OCI-LY1 (cell line): ENCODE data around the gene RAD50.

Source experiments
- H2AFZ ChIP-seq: fragments of 200-600 bp; sonication (generic), shearing (Covaris generic); 2 replicates; pipeline ENCODE4 v1.6.0; 2014; ENCODE audit warnings: antibody characterized with exemption, mild to moderate bottlenecking, low read length
- H3F3A ChIP-seq: fragments of 200-600 bp; sonication (generic), shearing (Covaris generic); 2 replicates; pipeline ENCODE4 v1.6.0; 2014; ENCODE audit warnings: mild to moderate bottlenecking, antibody characterized with exemption, low read length, moderate library complexity; ENCODE audit not compliant: insufficient read depth
- H3K27ac ChIP-seq: fragments of 200-600 bp; sonication (generic); 2 replicates; pipeline ENCODE4 v1.5.1; 2014; ENCODE audit warnings: low read length, mixed run types, mild to moderate bottlenecking, low read depth; ENCODE audit not compliant: poor library complexity, severe bottlenecking
- H3K27me3 ChIP-seq: fragments of 200-600 bp; sonication (generic); 2 replicates; pipeline ENCODE4 v1.6.0; 2014; ENCODE audit warnings: antibody characterized with exemption, mild to moderate bottlenecking, low read length, moderate library complexity; ENCODE audit not compliant: insufficient read depth
- H3K36me3 ChIP-seq: fragments of 200-600 bp; sonication (generic); 2 replicates; pipeline ENCODE4 v1.6.1; 2014; ENCODE audit warnings: mild to moderate bottlenecking, antibody characterized with exemption, low read length, moderate library complexity, mixed read lengths; ENCODE audit not compliant: insufficient read depth
- H3K4me1 ChIP-seq: fragments of 200-600 bp; sonication (generic); 2 replicates; pipeline ENCODE4 v1.5.1; 2014; ENCODE audit warnings: mild to moderate bottlenecking, low read length, moderate library complexity; ENCODE audit not compliant: insufficient read depth, severe bottlenecking
- H3K4me2 ChIP-seq: fragments of 200-600 bp; sonication (generic), shearing (Covaris generic); 2 replicates; pipeline ENCODE4 v1.6.1; 2014; ENCODE audit warnings: low read length
- H3K4me3 ChIP-seq: fragments of 200-600 bp; sonication (generic); 2 replicates; pipeline ENCODE4 v1.5.1; 2014; ENCODE audit warnings: low read length, low read depth, mild to moderate bottlenecking, mixed read lengths; ENCODE audit not compliant: poor library complexity, severe bottlenecking
- H3K79me2 ChIP-seq: fragments of 200-600 bp; shearing (Covaris generic); 2 replicates; pipeline ENCODE4 v1.6.1; 2016; ENCODE audit warnings: mixed run types, low read length, mixed read lengths; ENCODE audit not compliant: insufficient read depth
- H3K9ac ChIP-seq: fragments of 200-600 bp; sonication (generic), shearing (Covaris generic); 2 replicates; pipeline ENCODE4 v1.6.1; 2014; ENCODE audit warnings: mild to moderate bottlenecking, low read length, mixed read lengths
- H3K9me2 ChIP-seq: fragments of 200-600 bp; sonication (generic), shearing (Covaris generic); 2 replicates; pipeline ENCODE4 v1.6.1; 2014; ENCODE audit warnings: low read depth, mild to moderate bottlenecking, low read length, mixed read lengths
- H3K9me3 ChIP-seq: fragments of 200-600 bp; shearing (Covaris generic); 2 replicates; pipeline ENCODE4 v1.6.1; 2014; ENCODE audit warnings: low read length, mixed read lengths
- H4K20me1 ChIP-seq: fragments of 200-600 bp; sonication (generic), shearing (Covaris generic); 2 replicates; pipeline ENCODE4 v1.6.0; 2016; ENCODE audit warnings: mild to moderate bottlenecking, low read length; ENCODE audit not compliant: insufficient read depth
- EZH2 ChIP-seq: fragments of 200-600 bp; sonication (generic), shearing (Covaris generic); IDR thresholded peaks from 2 replicates; pipeline ENCODE4 v1.8.0; 2017; ENCODE audit warnings: borderline replicate concordance, mixed run types, mild to moderate bottlenecking, antibody characterized with exemption, low read length, moderate library complexity, mixed read lengths
- TF ChIP-seq, protein P1 (sequence below): fragments of 200-600 bp; sonication (generic), shearing (Covaris generic); IDR thresholded peaks from 2 replicates; pipeline ENCODE4 v1.5.1; 2017; ENCODE audit warnings: mild to moderate bottlenecking, antibody characterized with exemption, low read length, moderate library complexity, mixed read lengths

RAD50 gene

DNA sequence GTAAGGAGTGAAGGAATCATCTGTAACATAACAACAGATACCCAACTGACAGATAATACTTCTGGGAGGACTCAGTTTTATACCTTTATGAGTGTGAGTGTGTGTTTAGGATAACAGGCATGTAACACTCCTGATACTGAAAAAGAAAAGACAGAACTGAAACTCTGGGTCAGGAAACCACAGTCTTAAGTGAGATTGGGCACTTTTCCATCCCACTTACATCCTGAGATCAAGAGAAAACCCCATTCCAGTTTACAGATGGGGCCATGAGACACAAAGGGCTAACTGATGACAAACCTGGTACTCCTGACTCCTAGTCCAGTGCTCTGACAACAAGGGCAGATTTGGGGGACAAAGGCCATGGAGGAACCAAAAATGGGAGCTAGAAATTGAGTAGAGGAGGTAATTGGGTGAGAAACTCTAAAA, 31.5 kb upstream of the RAD50 start:
- no peak for TF ChIP-seq EZH2
- TF ChIP-seq, protein P1, sequence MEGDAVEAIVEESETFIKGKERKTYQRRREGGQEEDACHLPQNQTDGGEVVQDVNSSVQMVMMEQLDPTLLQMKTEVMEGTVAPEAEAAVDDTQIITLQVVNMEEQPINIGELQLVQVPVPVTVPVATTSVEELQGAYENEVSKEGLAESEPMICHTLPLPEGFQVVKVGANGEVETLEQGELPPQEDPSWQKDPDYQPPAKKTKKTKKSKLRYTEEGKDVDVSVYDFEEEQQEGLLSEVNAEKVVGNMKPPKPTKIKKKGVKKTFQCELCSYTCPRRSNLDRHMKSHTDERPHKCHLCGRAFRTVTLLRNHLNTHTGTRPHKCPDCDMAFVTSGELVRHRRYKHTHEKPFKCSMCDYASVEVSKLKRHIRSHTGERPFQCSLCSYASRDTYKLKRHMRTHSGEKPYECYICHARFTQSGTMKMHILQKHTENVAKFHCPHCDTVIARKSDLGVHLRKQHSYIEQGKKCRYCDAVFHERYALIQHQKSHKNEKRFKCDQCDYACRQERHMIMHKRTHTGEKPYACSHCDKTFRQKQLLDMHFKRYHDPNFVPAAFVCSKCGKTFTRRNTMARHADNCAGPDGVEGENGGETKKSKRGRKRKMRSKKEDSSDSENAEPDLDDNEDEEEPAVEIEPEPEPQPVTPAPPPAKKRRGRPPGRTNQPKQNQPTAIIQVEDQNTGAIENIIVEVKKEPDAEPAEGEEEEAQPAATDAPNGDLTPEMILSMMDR, result no peak
- H3K4me3 ChIP-seq, result no peak overlapping the region
- no peaks in the 10 kb centered on the region; the same call in 1 of the 2 replicates for H3K27me3 ChIP-seq
- H4K20me1 ChIP-seq, result no peaks in the 10 kb centered on the region
- no peak overlapping the region for H3K27ac ChIP-seq
- no peak overlapping the region for H3K9ac ChIP-seq
- H2AFZ ChIP-seq, result no peak overlapping the region
- H3K4me1 ChIP-seq, result peaks cover 7% of the 10 kb centered on the region
- no peaks in the 10 kb centered on the region for H3K79me2 ChIP-seq
- no peaks in the 10 kb centered on the region for H3K9me2 ChIP-seq
- H3K36me3 ChIP-seq, result no peaks in the 10 kb centered on the region
- no peak overlapping the region for H3K4me2 ChIP-seq
- H3K9me3 ChIP-seq, result peaks cover 6% of the 10 kb centered on the region; the same call in 1 of the 2 replicates
- H3F3A ChIP-seq, result no peaks in the 10 kb centered on the region

DNA sequence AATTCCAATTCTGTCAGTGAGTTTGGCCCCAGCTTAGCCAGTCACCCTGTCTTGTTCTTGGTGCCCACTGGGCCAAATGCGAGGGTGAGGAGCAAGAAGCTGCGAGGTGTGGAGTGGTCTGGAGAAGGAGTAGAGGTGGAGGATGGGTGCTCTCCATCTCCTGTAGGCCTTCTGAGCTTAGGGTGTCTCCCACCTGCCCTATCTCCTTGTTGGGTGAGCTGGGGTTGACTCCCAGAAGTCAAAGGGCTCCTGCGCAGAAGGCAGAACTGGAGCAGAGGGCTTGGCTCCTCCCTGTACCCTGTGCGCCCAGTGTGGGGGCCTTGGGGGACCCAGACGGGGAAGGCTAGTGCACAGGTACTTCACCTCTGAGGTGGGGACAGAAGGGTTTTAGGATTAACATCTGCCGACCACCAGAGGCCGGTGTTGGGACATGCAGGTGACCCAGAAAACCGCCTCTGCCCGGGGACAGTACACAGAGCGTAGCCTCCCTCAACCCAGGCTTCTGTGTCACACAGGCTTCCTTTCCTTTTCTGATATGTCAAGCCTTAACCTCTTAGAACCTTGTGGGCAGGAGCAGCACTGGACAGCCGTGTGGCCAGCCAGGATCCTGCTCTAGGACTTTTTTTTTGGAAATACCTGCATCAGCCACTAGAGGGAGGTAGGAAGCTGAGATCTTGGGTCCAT, 30.3 kb upstream of the RAD50 start:
- peaks cover 4% of the 10 kb centered on the region; the same call in 1 of the 2 replicates for H3K9me3 ChIP-seq
- H3K4me3 ChIP-seq, result peak overlapping the region; percentile 32
- TF ChIP-seq, protein P1, result peak; percentile 99
- no peak for TF ChIP-seq EZH2
- H3K9me2 ChIP-seq, result no peaks in the 10 kb centered on the region
- no peaks in the 10 kb centered on the region for H3F3A ChIP-seq
- no peaks in the 10 kb centered on the region for H3K79me2 ChIP-seq
- H3K27ac ChIP-seq, result no peak overlapping the region
- H3K9ac ChIP-seq, result no peak overlapping the region
- H3K4me2 ChIP-seq, result peak overlapping the region; percentile 68
- no peak overlapping the region for H2AFZ ChIP-seq
- H4K20me1 ChIP-seq, result no peaks in the 10 kb centered on the region
- no peaks in the 10 kb centered on the region for H3K36me3 ChIP-seq
- H3K27me3 ChIP-seq, result peaks cover 2% of the 10 kb centered on the region
- H3K4me1 ChIP-seq, result peaks cover 7% of the 10 kb centered on the region

DNA sequence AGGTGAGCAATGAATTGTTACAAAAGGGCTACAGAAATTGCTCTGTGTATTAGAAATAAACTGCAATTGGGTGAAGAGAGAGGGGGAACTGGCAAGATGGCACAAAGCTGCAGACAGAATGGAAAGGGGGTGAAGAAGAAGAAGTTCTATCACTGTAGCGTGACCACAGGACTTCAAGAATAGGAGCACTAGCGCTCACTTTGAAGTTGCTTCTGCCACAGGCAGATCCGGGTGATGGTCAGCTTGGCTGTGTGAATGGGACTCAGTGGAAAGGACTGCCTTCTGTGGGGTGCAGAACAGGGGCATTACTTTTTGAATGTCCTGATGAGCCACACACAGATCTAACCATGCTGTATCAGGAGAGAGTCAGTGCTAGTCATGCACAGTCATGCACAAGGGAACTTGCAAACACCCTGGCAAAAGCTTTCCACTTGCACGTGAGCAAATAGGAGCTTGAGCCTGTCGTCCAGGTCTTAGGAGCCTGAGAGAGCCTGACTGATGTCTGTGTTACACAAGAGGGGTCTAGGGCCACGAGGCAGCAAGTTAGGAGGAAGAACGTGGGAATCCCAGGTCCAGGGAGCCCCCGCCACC, 29.7 kb upstream of the RAD50 start:
- H3K4me3 ChIP-seq, result no peak overlapping the region
- H3K27me3 ChIP-seq, result peaks cover 6% of the 10 kb centered on the region
- H3K9ac ChIP-seq, result no peak overlapping the region
- peak overlapping the region; percentile 68 for H3K4me2 ChIP-seq
- TF ChIP-seq, protein P1, result peak; percentile 5; the same call in 1 of the 2 replicates
- TF ChIP-seq EZH2, result no peak
- no peaks in the 10 kb centered on the region for H3K9me2 ChIP-seq
- H3K4me1 ChIP-seq, result peaks cover 7% of the 10 kb centered on the region
- no peaks in the 10 kb centered on the region for H3K36me3 ChIP-seq
- H3K79me2 ChIP-seq, result no peaks in the 10 kb centered on the region
- no peaks in the 10 kb centered on the region for H4K20me1 ChIP-seq
- H3K27ac ChIP-seq, result no peak overlapping the region
- no peaks in the 10 kb centered on the region; the same call in 1 of the 2 replicates for H3K9me3 ChIP-seq
- H3F3A ChIP-seq, result no peaks in the 10 kb centered on the region
- H2AFZ ChIP-seq, result no peak overlapping the region
